CD4-positive, alpha-beta memory T cell (primary cell): ENCODE measurements around the gene JTB. TPM values are rescaled to one million over a fixed set of nuclear protein-coding genes. Genes with fewer than 3 reads are reported as not detected.

Experiments used
- microRNA-seq: library from miRNA; unstranded; fragments of <30 nt; microRNA quantifications from one replicate; pipeline ENCODE4 v1.2.0, GENCODE V29; 2021; ENCODE audit warnings: borderline replicate concordance, borderline number of aligned reads, borderline microRNAs expressed, mixed read lengths
- polyA plus RNA-seq, 2 donors: library from polyadenylated mRNA; unstranded; fragments of 300-500 nt; fragmentation: Illumina TruSeq; gene quantifications; one replicate each; pipeline ENCODE4 v1.2.3, GENCODE V29; 2021
- total RNA-seq, 2 experiments: library from RNA; stranded (reverse); gene quantifications; one replicate each; pipeline ENCODE4 v1.2.3, GENCODE V29; 2021

JTB gene
- total and polyA plus RNA-seq, 4 experiments from 2014 or later, result 121 to 445 (median 207) TPM

Small RNAs within 50 kb of the gene (microRNA-seq; reads per million reads assigned to microRNA genes)
- not detected for gene MIR6737

Other genes starting within 250 kb of the JTB start
- 10 to 100 TPM; 49.1 to 53.0 TPM for gene INTS3, start 249.6 kb downstream of the JTB start, total RNA-seq
- 10 to 100 TPM in 1 of 2 donors, 1 to 10 TPM in 1; 8.1 to 12.5 TPM for gene INTS3, start 249.6 kb downstream of the JTB start, polyA plus RNA-seq
- gene SLC27A3, start 202.3 kb downstream of the JTB start, total RNA-seq, result 10 to 100 TPM; 18.2 to 20.5 TPM
- gene SLC27A3, start 202.3 kb downstream of the JTB start, polyA plus RNA-seq, result 1 to 10 TPM; 7.9 to 9.2 TPM
- gene GATAD2B, start 54.7 kb downstream of the JTB start, total RNA-seq, result 100 to 1,000 TPM in 1 of 2 experiments, 10 to 100 TPM in 1; 97.0 to 104 TPM
- gene GATAD2B, start 54.7 kb downstream of the JTB start, polyA plus RNA-seq, result 1 to 10 TPM; 1.8 to 5.7 TPM
- 100 to 1,000 TPM; 211 to 216 TPM for gene DENND4B, start 31.0 kb downstream of the JTB start, total RNA-seq
- gene DENND4B, start 31.0 kb downstream of the JTB start, polyA plus RNA-seq, result 10 to 100 TPM in 1 of 2 donors, 1 to 10 TPM in 1; 6.9 to 34.0 TPM
- 100 to 1,000 TPM; 112 to 113 TPM for gene CRTC2, start 19.1 kb downstream of the JTB start, total RNA-seq
- 10 to 100 TPM; 12.3 to 54.3 TPM for gene CRTC2, start 19.1 kb downstream of the JTB start, polyA plus RNA-seq
- gene SLC39A1, start 14.1 kb downstream of the JTB start, total RNA-seq, result 10 to 100 TPM; 21.6 to 21.9 TPM
- 10 to 100 TPM; 36.3 to 47.3 TPM for gene SLC39A1, start 14.1 kb downstream of the JTB start, polyA plus RNA-seq
- 1 to 10 TPM; 7.4 to 9.8 TPM for gene CREB3L4, start 9.8 kb downstream of the JTB start, total RNA-seq
- gene CREB3L4, start 9.8 kb downstream of the JTB start, polyA plus RNA-seq, result 1 to 10 TPM; 1.2 to 5.2 TPM
- gene RAB13, start 8.7 kb upstream of the JTB start, total RNA-seq, result under 1 TPM in 1 of 2 experiments, not detected in 1; 0.47 TPM
- not detected for gene RAB13, start 8.7 kb upstream of the JTB start, polyA plus RNA-seq
- 1,000 to 10,000 TPM; 6,785 to 7,292 TPM for gene RPS27, start 13.1 kb upstream of the JTB start, total RNA-seq
- gene RPS27, start 13.1 kb upstream of the JTB start, polyA plus RNA-seq, result over 10,000 TPM; 16,816 to 21,324 TPM
- under 1 TPM; 0.19 to 0.23 TPM for gene NUP210L, start 177.4 kb upstream of the JTB start, total RNA-seq
- gene NUP210L, start 177.4 kb upstream of the JTB start, polyA plus RNA-seq, result under 1 TPM in 1 of 2 donors, not detected in 1; 0.14 TPM
- gene TPM3, start 214.4 kb upstream of the JTB start, total RNA-seq, result 100 to 1,000 TPM; 311 to 312 TPM
- 1,000 to 10,000 TPM in 1 of 2 donors, 100 to 1,000 TPM in 1; 860 to 1,209 TPM for gene TPM3, start 214.4 kb upstream of the JTB start, polyA plus RNA-seq
- gene CFAP141, start 228.7 kb upstream of the JTB start, total RNA-seq, result not detected
- gene CFAP141, start 228.7 kb upstream of the JTB start, polyA plus RNA-seq, result not detected
- 100 to 1,000 TPM; 180 to 189 TPM for gene UBAP2L, start 243.3 kb upstream of the JTB start, total RNA-seq
- gene UBAP2L, start 243.3 kb upstream of the JTB start, polyA plus RNA-seq, result 10 to 100 TPM; 33.5 to 74.5 TPM